AG10803 (cell line): ENCODE results near the gene CECR2.

Source experiments
- DNase-seq: peaks from one replicate; pipeline ENCODE4 v3.0.0; 2010; ENCODE audit warnings: low read depth
- H3K4me3 ChIP-seq: 2 replicates; pipeline ENCODE4 v1.5.1; 2011; ENCODE audit warnings: mild to moderate bottlenecking, low read length, control low read depth
- TF ChIP-seq, protein P1 (sequence below): conservative IDR thresholded peaks from 2 replicates; pipeline ENCODE4 v1.5.1; 2011; ENCODE audit warnings: mild to moderate bottlenecking, low read length, control low read depth, inconsistent platforms

CECR2 gene

DNA sequence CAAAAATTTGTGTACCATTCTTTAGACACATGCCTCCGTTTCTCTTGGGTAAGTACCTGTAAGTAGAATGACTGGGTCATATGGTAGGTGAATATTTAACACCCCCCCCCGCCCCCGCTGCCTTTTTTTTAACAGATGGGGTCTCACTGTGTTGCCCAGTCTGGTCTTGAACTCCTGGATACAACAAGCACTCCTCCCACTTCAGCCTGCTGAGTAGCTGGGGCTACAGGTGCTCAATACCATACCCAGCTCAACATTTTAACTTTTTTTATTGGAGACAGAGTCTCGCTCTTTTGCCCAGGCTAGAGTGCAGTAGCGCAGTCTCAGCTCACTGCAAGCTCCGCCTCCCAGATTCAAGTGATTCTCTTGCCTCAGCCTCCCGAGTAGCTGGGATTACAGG is 32.5 kb downstream of the CECR2 start:
- TF ChIP-seq, protein P1, sequence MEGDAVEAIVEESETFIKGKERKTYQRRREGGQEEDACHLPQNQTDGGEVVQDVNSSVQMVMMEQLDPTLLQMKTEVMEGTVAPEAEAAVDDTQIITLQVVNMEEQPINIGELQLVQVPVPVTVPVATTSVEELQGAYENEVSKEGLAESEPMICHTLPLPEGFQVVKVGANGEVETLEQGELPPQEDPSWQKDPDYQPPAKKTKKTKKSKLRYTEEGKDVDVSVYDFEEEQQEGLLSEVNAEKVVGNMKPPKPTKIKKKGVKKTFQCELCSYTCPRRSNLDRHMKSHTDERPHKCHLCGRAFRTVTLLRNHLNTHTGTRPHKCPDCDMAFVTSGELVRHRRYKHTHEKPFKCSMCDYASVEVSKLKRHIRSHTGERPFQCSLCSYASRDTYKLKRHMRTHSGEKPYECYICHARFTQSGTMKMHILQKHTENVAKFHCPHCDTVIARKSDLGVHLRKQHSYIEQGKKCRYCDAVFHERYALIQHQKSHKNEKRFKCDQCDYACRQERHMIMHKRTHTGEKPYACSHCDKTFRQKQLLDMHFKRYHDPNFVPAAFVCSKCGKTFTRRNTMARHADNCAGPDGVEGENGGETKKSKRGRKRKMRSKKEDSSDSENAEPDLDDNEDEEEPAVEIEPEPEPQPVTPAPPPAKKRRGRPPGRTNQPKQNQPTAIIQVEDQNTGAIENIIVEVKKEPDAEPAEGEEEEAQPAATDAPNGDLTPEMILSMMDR = no peak
- no peak for DNase-seq

DNA sequence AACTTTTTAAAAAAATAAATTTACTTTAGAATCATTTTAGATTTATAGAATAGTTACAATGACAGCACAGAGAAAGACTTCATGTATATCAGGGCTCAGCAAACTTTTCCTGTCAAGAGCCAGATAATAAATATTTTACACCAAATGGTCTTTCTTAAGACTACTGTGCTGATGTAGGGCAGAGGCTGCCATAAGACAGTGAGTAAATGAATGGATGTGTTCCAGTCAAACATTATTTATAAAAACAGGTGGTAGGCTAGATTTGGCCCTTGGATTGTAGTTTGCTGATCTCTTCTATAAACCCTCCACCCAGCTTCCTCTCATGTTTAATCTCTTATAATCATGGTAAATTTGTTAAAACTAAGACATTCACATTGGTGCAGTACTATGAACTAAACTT is 33.0 kb downstream of the CECR2 start:
- H3K4me3 ChIP-seq = no peak overlapping the region
- no peak for DNase-seq
- TF ChIP-seq, protein P1 = no peak

More for the DNA sequence above, 32.5 kb downstream of the CECR2 start:
- no peak overlapping the region for H3K4me3 ChIP-seq

DNA sequence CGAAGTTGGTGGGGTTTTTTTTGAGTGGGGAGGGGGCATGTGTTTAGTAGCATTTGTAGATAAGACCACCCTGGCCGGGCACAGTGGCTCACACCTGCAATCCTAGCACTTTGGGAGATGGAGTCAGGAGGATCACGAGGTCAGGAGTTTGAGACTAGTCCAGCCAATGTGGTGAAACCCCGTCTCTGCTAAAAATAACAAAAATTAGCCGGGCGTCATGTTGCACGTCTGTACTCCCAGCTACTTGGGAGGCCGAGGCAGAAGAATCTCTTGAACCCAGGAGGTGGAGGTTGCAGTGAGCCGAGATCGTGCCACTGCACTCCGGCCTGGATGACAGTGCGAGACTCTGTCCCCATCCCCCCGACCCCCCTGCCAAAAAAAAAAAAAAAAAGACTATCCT is 34.6 kb downstream of the CECR2 start:
- no peak overlapping the region for H3K4me3 ChIP-seq
- TF ChIP-seq, protein P1 = no peak
- no peak for DNase-seq

DNA sequence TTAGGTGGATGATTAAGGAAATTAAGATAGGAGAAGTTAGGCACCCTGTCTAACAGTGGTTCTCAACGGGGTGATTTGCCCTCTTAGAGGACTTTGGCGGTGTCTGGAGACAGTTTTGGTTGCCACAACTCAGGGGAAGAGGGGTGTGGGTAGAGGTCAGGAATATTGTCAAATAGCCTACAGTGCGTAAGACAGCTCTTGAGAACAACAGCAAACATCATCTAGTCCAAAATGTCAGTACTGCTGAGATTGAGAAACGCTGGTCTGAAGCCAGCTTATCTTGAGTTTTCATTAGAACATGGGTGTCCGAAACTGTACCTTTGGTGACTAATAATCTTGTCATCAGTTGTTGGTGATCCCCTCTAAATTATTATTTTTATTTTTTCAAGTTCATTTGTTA is 38.4 kb downstream of the CECR2 start:
- DNase-seq = no peak
- H3K4me3 ChIP-seq = no peak overlapping the region
- TF ChIP-seq, protein P1 = no peak

DNA sequence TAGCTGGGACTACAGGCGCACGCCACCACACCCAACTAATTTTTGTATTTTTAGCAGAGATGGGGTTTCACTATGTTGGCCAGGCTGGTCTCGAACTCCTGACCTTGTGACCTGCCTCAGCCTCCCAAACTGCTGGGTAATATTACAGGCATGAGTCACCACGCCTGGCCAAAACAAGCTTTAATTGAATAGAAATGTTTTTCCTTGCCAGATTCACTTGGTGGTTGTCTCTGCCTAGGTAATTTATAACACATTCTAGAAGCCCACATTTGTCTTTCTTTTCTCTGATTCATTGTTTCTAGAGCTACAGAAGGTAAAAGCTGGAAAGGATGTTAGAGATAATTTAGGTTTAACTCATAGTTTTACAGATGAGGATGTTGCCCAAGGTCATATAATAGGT is 41.3 kb downstream of the CECR2 start:
- H3K4me3 ChIP-seq = no peak overlapping the region
- TF ChIP-seq, protein P1 = no peak
- DNase-seq = no peak

DNA sequence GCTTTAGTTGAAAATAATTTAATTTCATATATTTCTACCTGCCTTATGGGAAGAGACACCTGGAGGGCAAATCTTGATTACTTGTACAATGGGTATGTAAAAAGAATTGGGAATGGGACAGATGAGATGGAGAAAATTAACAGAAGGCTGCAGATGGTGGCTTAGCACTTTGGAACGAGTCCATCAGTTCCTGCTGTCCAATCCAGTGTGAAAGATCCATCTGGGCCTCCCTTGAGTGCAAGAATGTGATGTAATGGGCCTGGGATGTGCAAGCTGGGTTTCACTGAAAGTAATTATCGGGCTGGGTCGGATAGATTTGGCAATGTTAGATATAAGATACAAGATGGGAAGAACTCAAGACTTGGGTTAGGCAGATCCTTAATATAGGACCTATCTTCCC is 42.0 kb downstream of the CECR2 start:
- TF ChIP-seq, protein P1 = no peak
- no peak for DNase-seq

DNA sequence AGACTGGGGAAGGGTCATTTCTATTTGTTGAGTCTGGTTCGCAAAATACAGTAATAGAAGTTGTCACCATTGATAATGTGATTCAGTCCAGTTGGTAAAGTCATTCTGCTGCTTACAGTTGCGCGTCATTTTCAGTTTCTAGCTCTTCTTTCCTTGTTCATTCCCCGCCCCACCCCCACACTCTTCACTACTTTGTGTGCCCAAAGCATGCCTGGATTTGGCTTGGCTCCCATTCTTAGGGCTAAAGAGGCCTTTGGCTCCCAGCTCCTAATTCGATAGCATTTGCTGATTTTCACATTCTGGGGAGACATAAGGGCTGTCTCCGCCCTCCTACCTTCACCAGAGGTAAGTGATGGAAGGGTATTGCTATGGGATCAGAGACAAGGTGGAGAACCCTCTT is 43.0 kb downstream of the CECR2 start:
- DNase-seq = no peak
- H3K4me3 ChIP-seq = no peak overlapping the region
- TF ChIP-seq, protein P1 = no peak

More for the DNA sequence above, 42.0 kb downstream of the CECR2 start:
- H3K4me3 ChIP-seq = no peak overlapping the region
